Measurements from ENCODE around the gene TSHZ2.

GRCh38 chr20:53296025-53296424 is 323.9 kb downstream of the TSHZ2 start:
- TF ChIP-seq EZH2 (IDR thresholded peaks at IDR 0.05; ENCODE audit: borderline replicate concordance, insufficient read depth, low read depth, low read length, poor library complexity, severe bottlenecking) (no peak), CTCF (IDR thresholded peaks at IDR 0.05) (no peak)
